Gastroesophageal sphincter (tissue), 3 donors: ENCODE data around the gene NAIF1.
"Not testable (repeated sequence)": the region's sequence is repeated elsewhere in the genome, so short reads cannot be mapped to it uniquely, and the experiment has no call there.

Experiments used
- EP300 ChIP-seq: sonication (generic); formaldehyde crosslinking; IDR thresholded peaks from one replicate; pipeline ENCODE4 v1.6.1; 2017; ENCODE audit warnings: antibody characterized with exemption, mild to moderate bottlenecking
- POLR2A ChIP-seq, 2 donors: fragments of 450-650 bp; IDR thresholded peaks; one replicate each; pipeline ENCODE4 v1.6.1; 2017; ENCODE audit warnings: antibody characterized with exemption in 2 of 2, mild to moderate bottlenecking in 2 of 2, moderate library complexity in 1 of 2
- POLR2AphosphoS5 ChIP-seq: sonication (generic); formaldehyde crosslinking; IDR thresholded peaks from one replicate; pipeline ENCODE4 v1.6.1; 2017; ENCODE audit warnings: antibody characterized with exemption
- TF ChIP-seq, protein P1 (sequence below), 4 experiments: fragments of 200-600 bp in 2 of 4; fragments of 450-650 bp in 2 of 4; sonication (generic) in 1 of 4; IDR thresholded peaks; one replicate each; pipeline ENCODE4 v1.5.1; 2017 to 2019; ENCODE audit warnings: antibody characterized with exemption in 4 of 4, mild to moderate bottlenecking in 2 of 4, moderate library complexity in 2 of 4

DNA sequence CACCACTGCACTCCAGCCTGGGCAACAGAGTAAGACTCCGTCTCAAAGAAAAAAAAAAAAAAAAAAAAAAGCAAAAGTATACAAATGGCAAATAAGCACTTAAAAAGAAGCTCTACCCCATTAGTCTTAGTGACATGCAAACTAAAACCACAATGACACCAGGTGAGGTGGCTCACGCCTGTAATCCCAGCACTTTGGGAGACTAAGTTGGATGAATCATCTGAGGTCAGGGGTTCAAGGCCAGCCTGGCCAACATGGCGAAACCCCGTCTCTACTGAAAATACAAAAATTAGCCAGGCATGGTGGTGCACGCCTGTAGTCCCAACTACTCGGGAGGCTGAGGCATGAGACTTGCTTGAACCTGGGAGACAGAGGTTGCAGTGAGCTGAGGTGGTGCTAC, 21.7 kb downstream of the NAIF1 start:
- TF ChIP-seq, protein P1, sequence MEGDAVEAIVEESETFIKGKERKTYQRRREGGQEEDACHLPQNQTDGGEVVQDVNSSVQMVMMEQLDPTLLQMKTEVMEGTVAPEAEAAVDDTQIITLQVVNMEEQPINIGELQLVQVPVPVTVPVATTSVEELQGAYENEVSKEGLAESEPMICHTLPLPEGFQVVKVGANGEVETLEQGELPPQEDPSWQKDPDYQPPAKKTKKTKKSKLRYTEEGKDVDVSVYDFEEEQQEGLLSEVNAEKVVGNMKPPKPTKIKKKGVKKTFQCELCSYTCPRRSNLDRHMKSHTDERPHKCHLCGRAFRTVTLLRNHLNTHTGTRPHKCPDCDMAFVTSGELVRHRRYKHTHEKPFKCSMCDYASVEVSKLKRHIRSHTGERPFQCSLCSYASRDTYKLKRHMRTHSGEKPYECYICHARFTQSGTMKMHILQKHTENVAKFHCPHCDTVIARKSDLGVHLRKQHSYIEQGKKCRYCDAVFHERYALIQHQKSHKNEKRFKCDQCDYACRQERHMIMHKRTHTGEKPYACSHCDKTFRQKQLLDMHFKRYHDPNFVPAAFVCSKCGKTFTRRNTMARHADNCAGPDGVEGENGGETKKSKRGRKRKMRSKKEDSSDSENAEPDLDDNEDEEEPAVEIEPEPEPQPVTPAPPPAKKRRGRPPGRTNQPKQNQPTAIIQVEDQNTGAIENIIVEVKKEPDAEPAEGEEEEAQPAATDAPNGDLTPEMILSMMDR (IDR thresholded peaks at IDR 0.05): not testable (repeated sequence)
- TF ChIP-seq EP300; POLR2A (IDR thresholded peaks at IDR 0.05); POLR2AphosphoS5: not testable (repeated sequence)
